ENCODE data around the gene GSG1L2. TPM values are rescaled to one million over a fixed set of nuclear protein-coding genes. Genes with fewer than 3 reads are reported as not detected.

The GSG1L2 gene
- total RNA-seq = not detected

GRCh38 chr17:9821921-9822320 is at the start of gene GSG1L2:
Gene GSG1L2 (minus strand): TSS chr17:9822079. CDS start chr17:9822071, 8 bp downstream.
- no peak for DNase-seq (ENCODE audit: low spot score)

- no peak for DNase-seq (ENCODE audit: low spot score)
These were observed 46.7 kb upstream of the GSG1L2 start for GRCh38 chr17:9868552-9868951.

DNA sequence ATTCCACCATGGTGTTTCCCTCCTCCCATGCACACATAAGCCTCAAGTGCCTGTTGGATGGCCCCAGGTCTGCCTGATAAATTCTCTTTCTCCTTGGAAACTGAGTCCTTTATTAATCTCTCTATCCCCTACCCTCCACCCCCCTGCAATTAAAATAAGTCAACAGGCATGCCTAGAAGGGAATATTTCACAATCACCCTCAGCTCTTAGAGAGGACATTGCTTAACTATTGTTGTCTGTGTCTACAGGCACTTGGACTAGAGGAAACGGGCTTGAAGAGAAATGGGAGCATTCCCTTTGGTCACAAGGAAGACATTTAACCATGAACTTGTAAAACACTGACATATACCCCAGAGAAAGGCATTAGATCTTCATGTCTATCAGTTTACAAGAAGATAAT is 43.7 kb upstream of the GSG1L2 start:
- no peak for DNase-seq (ENCODE audit: low spot score)

DNA sequence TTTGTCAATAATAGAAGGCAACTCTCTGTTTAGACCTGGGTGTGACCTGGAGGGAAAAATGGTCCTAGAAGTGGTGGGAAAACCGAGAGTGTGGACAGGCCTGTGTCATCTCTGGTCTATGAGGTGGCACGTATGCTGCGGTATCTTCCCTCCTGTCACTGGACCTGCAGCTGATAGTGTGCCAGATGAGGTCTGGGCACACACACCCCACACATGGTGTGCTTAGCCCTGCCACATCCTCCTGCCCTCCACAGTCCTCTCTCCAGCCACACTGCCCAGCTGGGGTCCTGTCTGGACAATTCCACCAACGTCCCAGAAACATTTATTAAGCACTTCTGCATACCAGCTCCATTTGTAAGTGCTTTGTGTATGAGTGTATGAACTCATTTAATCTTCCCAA is 41.1 kb upstream of the GSG1L2 start:
- no peak for DNase-seq (ENCODE audit: low spot score)

- no peak for DNase-seq (ENCODE audit: low spot score)
These were observed 40.3 kb upstream of the GSG1L2 start for GRCh38 chr17:9862220-9862619.

- no peak for DNase-seq (ENCODE audit: low spot score)
These were observed 39.0 kb upstream of the GSG1L2 start for GRCh38 chr17:9860851-9861250.

DNA sequence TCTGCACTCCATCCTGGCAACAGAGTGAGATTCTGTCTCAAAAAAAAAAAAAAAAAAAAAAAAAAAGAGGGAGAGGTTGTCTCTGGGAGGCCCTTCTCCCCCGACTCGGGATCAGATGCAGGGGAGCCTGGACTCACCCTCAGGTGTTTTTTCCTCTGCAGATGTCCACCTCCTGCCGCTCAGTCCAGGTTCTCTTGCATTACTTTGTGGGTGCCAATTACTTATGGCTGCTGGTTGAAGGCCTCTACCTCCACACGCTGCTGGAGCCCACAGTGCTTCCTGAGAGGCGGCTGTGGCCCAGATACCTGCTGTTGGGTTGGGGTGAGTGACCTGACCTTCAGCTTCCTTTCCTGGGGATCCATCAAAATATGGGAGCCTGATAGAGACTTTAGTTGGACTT is 37.9 kb upstream of the GSG1L2 start:
- no peak for DNase-seq (ENCODE audit: low spot score)

- DNase-seq (ENCODE audit: low spot score) = no peak
These were observed 33.2 kb upstream of the GSG1L2 start for GRCh38 chr17:9855036-9855435.

- no peak for DNase-seq (ENCODE audit: low spot score)
These were observed 32.4 kb upstream of the GSG1L2 start for GRCh38 chr17:9854255-9854654.

DNA sequence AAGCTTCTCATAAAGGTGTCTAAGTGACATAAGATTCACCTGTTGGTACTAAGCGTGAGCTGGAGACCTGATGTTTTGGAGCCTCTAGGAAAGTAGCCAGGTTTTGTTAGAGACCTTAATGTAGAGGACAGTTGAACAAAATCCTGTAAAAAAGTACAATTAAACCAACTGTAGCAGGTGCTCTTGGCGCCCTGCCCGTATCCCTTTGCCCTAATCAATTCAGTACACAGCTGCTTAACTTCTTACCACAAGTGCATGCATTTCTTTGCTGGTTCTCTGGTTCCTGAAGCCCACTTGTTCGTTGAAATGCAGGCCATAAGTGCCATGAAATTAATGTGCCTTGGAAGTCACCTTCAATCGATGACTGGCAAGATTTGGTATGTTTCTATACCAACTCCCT is 28.3 kb upstream of the GSG1L2 start:
- DNase-seq (ENCODE audit: low spot score) = no peak

DNA sequence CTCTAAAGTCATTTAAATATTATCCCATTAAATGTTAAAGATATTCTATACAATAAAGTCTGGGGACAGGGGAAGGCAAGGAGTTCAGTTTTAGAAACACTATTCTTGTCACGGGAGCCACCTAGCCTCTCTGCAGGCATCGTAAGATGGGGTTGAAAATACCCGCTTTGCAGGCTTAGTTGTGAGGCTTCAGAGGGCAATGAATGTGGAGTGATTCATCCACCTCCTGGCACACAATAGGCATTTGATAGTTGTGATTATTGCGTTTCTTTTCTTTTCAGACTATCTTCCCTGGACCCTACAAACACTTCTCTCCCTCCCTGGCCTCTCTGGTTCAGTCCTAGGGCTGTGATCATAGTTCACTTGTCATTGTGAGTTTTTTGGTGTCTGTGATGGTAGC is 23.4 kb upstream of the GSG1L2 start:
- DNase-seq (ENCODE audit: low spot score) = no peak

DNA sequence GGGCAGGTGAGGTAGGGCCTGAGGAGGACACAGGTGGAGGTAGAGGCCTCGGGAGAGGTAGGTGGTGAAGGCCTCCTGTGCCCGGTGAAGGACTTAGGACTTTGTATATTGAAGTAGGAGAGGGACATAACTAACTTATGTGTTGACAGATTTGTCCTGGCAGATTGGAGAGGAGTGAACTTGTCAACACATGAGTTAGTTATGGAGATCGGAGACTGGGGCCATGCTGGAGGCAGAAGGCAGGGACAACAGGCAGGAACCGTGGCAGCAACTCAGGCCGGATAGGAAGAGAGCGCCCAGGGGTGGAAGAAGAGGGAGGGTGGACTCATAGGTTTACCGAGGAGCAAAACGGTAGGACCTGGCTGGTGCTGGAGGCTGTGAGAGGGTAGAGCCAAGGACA is 22.3 kb upstream of the GSG1L2 start:
- DNase-seq (ENCODE audit: low spot score) = no peak

DNA sequence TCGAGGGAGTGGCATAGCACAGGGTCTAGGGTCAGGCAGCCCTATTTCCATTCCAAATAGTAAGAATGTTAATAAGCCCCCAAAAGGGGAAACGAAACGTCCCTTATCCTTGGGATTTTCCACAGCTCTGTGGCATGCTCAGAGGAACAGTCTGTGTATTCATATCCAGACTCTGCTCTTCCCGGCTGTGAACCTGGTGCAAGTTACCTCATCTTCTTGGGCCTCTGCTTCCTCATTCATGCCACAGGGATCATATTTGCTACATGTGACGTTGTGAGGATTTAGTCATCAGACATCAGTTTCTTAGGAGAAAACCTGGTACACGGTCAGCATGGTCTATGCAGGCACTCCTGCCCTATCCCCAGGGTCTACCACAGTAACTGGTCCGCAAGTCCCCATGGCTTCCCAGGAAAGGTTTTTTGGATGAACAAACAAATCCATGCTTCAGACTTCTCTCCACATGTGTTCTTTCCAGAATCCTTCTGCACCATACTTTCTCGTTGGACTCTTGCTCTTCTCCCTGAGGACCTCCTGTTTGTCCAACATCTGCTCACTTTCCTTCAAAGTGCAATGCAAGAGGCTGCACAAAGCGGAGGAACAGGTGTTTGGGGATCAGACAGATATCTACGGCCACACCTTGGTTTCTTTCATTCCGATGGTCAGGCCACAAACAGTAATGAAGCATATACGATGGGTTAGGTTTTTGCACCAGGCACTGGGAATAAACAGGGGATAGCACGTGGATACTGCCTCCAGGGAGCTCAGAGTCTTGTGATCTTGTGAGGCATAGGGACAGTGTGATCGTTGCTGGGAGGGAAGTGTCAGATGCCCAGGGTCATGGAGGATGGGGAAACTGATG is 21.5 kb upstream of the GSG1L2 start:
- DNase-seq (ENCODE audit: low spot score) = no peak

DNA sequence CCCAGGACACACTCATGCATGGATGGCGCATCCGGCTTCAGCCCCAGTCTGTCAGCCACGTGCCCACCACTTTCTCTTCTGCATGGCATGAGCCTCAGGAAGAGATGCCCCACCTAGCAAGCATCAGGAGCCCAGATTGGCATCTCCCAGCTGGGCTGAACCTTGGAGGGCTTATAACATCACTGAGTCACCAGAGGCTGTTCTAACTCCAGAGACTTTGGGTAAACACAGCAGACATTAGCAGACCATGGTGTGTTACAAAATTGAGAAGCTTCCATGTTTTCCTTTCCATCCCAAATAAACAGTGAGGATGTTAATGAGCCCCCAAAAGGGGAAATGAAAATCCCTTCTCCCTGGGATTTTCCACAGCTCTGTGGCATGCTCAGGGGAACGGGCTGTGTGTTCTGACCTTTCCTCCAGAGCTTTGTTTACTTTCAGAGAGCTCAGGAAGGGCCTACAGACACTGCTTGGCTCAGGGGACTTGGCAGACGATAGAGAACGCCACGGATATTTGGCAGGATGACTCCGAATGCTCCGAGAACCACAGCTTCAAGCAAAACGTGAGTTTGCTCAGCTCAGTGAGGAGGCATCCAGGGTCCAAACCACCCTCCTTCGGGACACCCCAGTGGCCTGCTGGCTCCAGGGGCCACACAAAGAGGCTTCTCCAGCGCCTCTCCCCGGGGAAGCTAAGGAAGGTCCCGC is 20.3 kb upstream of the GSG1L2 start:
- peak; percentile 72 for DNase-seq (ENCODE audit: low spot score)

DNA sequence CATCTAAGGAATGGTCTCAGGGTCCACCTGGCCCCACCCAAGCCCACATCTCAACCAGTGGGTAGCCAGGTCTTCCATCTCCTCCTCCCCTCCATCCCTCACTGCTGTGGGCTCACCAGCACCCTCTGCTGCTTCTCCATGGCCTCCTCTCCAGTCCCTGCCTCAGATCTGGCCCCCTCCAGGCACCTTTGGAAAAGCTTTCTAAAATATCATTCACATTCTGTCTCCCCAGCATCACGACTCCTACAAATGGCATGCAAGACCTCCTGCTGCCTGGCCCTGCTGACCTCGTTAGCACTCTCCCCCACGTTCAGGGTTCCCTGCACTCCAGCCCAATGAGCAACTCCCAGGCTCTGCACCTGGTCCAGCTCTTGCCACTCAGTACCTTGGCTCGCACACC is 17.6 kb upstream of the GSG1L2 start:
- no peak for DNase-seq (ENCODE audit: low spot score)

DNA sequence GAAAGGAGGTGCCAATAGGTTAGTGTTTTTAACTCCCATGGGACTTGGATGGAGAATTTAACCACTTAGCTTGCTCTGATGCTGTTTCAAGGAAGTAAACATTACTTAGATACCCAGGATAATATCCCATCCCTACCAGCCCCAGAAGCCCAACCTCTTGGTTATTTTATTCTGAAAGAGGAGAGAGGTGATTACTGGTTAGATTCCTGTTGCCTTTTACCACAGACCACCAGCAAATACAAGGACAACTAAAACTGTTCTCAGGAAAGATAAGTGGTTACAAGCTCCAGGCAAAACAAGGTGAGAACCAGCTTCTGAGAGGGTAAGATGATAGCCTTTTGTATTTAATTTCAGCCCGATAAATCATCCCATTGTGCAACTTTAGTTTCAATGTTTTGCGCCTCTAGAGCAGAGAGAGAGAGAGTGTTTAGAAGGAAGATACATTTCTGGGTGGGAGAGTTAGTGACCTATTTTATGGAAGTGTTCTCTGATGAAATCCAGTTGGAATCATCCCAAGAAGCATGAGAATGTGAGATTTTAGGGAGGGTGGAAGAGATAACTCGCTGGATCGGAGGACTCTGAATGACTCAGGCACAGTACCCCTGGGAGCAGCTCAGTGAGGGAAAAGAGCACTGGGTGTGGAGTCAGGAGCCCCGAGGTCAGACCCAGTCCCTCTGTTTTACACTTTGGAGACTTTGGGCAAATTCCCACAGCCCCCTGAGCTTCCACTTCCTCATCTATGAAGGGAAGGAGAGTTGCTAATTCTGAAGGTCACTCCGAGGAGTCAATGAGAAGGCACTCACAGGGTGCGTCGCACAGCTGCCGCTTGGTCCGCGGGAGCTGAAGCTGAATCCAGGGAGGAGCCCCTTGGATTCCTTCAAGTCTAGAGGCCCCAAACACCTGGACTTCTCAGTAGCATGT is 15.9 kb upstream of the GSG1L2 start:
- no peak for DNase-seq (ENCODE audit: low spot score)

DNA sequence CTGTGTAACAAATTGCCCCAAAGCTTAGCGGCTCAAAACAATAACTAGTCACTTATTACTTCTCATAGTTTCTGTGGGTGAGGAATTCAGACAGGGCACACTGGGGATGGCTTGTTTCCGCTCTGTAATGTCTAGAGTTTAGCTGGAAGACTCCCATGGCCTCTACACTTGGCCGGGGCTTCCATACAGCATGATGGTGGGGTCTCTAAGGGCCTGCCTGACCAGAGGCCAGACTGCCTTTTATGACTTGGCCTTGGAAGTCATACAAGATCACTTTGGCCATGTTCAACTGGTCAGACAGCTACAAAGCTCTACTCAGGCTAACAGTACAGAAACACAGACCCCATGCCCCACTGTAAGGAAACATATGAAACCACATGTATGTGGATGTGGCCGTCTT is 12.0 kb upstream of the GSG1L2 start:
- DNase-seq (ENCODE audit: low spot score) = no peak

GRCh38 chr17:9830711-9831110 is 8.8 kb upstream of the GSG1L2 start:
- no peak for DNase-seq (ENCODE audit: low spot score)

DNA sequence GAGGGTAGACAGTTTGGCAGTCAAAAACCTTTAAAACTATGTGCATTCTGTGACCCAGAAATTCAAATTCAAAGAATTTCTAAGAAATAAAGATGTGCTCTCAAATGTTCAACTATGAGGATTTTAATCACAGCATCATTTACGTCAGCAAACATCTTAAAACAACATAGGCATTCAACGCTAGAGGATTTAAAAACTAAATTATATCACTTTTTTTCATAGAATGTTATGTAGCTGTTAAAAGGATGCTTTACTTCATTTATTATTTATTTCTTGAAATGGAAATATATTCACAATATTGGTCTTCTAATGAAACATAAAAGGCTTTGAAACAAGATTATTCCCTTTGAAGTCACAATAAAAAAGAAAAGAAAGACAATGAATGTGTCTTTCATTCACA is 7.5 kb upstream of the GSG1L2 start:
- DNase-seq (ENCODE audit: low spot score) = no peak

DNA sequence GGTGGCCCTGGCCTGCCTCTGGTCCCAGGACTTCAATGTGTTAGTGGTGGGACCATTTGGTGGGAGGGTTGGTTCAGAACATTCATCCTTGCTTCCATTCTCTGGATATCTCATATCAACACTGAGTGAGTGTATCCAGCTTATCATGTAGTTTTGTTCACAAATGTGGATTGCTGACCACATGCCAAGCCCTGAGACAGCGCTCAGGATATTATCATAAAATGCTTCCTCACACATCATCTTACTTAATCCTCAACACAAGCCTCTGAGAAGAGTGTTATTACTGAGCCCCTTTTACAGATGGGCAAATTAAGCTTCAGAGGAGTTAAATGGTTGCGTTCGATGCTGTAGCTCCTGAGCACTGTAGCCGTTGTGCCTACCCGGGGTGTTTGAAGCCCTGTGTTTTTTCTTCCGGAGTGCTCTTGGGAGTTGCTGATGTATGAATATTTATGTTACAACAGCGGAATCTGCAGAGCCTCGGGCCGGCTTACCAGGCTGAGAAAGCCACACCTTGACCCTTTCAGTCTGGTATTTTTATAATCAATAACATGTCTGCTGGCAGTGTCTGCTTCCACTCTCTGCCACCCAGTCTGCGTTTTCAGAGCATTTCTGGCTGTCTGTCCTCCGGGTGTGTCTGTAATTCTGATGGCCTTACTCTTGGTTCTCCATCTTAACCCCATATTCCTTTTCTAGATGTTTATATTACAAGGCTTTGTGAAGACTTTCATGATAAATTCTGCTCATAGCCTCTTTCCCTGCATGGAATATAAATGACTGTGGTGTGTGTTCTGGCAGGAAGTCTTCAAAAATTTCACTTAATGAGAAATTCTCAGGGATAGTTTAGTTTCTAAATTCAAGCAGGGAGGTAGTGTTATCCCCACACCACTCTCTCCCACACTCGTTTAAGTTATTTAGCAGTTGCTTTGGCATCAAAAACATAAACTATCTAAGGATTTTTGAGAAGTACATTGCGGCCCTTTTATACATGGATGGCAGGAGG is 6.7 kb upstream of the GSG1L2 start:
- no peak for DNase-seq (ENCODE audit: low spot score)

DNA sequence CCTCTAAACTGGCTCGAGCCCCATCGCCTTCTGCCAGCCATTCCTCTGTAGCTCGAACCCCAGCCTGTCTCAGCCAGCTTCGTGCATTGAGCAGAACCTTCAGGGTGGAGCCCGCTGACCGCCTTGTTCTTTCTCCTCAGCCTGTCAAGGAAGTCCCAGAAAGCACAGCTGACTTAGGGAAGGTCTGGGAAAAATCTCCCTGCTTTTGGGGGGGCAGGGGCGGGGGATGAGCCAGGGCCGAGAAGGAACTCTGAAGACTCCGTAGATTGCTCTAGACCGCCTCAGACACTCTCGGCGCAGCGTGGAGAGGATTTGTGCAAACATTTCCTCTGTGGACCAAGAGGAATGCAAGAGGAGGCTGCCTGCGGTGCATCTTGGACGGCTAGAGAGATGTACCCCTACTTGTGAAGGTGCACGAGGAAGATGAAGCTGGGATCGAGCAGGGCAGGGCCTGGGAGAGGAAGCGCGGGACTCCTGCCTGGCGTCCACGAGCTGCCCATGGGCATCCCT is 3.8 kb upstream of the GSG1L2 start, which contains the start of gene GLP2R:
TSS of gene GLP2R (plus strand) at position 284 of the 510 bp plus-strand sequence. CDS start at position 424, 140 bp downstream.
- no peak for DNase-seq (ENCODE audit: low spot score)

Data from ureter (tissue), 1 donor.